ENCODE results near the gene RAB6B. TPM values are rescaled to one million over a fixed set of nuclear protein-coding genes. Genes with fewer than 3 reads are reported as not detected.

The RAB6B gene
- total RNA-seq, 4 donors from 2014 or later, result 6.2 to 11.9 (median 10.5) TPM

- peak overlapping the region; percentile 82 to 93 (median 83) for H3K4me3 ChIP-seq
- TF ChIP-seq EP300 (IDR thresholded peaks at IDR 0.05) (no peak), CTCF (IDR thresholded peaks at IDR 0.05) (no peak), POLR2AphosphoS5 (IDR thresholded peaks at IDR 0.05) (no peak), POLR2A (IDR thresholded peaks at IDR 0.05; ENCODE audit: low read depth) (no peak)
- peak overlapping the region; percentile 52 to 64 (median 58) for H3K27ac ChIP-seq (replicated peaks in 1 of 4)
- no peaks in the 10 kb centered on the region for H3K9me3 ChIP-seq
- H3K4me1 ChIP-seq, result peaks cover 17 to 30% (median 25%) of the 10 kb centered on the region in 4 donors
- WGBS, result 10% methylated on average over 27 of the region's 37 CpGs
- no peaks in the 10 kb centered on the region for H3K36me3 ChIP-seq
- H3K27me3 ChIP-seq, result peaks cover 0 to 15% (median 0%) of the 10 kb centered on the region in 4 donors
- DNase-seq (ENCODE audit: extremely low spot score), result peak; percentile 84
- intact Hi-C loops (cut with DNase I), result no loop called here
Observed at GRCh38 chr3:133896002-133896761, 500 bp upstream of the RAB6B start.

- DNase-seq (ENCODE audit: extremely low spot score), result peak; percentile 90
- H3K4me1 ChIP-seq, result peaks cover 17 to 30% (median 25%) of the 10 kb centered on the region in 4 donors
- WGBS, result 3% methylated on average over 24 of the region's 52 CpGs
- H3K27ac ChIP-seq (replicated peaks in 1 of 4), result peak overlapping the region in 3 of 4 donors; percentile 52 to 64 (median 62)
- no peaks in the 10 kb centered on the region for H3K9me3 ChIP-seq
- H3K27me3 ChIP-seq, result peaks cover 0 to 15% (median 0%) of the 10 kb centered on the region in 4 donors
- H3K36me3 ChIP-seq, result no peaks in the 10 kb centered on the region
- TF ChIP-seq POLR2AphosphoS5 (IDR thresholded peaks at IDR 0.05) (no peak), POLR2A (IDR thresholded peaks at IDR 0.05; ENCODE audit: low read depth) (no peak), EP300 (IDR thresholded peaks at IDR 0.05) (no peak), CTCF (IDR thresholded peaks at IDR 0.05) (no peak)
- intact Hi-C loops (cut with DNase I), result no loop called here
- peak overlapping the region; percentile 82 to 93 (median 83) for H3K4me3 ChIP-seq
Observed at GRCh38 chr3:133894353-133895207, 1.1 kb downstream of the RAB6B start.

- Histone ChIP-seq H3K9me3 (no peaks in the 10 kb centered on the region), H3K4me1 (peaks cover 17 to 30% (median 25%) of the 10 kb centered on the region in 4 donors), H3K36me3 (no peaks in the 10 kb centered on the region), H3K4me3 (peak overlapping the region in 3 of 4 donors; percentile 82 to 93 (median 83)), H3K27ac (replicated peaks in 1 of 4) (no peak overlapping the region), H3K27me3 (peaks cover 0 to 15% (median 0%) of the 10 kb centered on the region in 4 donors)
- intact Hi-C loops (cut with DNase I), result no loop called here
- peak; percentile 86 for DNase-seq (ENCODE audit: extremely low spot score)
- 100% methylated on average over 4 of the region's 6 CpGs for WGBS
- TF ChIP-seq POLR2AphosphoS5 (IDR thresholded peaks at IDR 0.05) (no peak), CTCF (IDR thresholded peaks at IDR 0.05) (no peak), EP300 (IDR thresholded peaks at IDR 0.05) (no peak), POLR2A (IDR thresholded peaks at IDR 0.05; ENCODE audit: low read depth) (no peak)
Observed at GRCh38 chr3:133893683-133894352, 1.9 kb downstream of the RAB6B start.

GRCh38 chr3:133892541-133893231 lies 3.0 kb downstream of the RAB6B start:
- no peak overlapping the region for H3K4me3 ChIP-seq
- no peaks in the 10 kb centered on the region for H3K36me3 ChIP-seq
- H3K4me1 ChIP-seq, result peaks cover 17 to 30% (median 25%) of the 10 kb centered on the region in 4 donors
- H3K27me3 ChIP-seq, result peaks cover 0 to 15% (median 0%) of the 10 kb centered on the region in 4 donors
- H3K27ac ChIP-seq (replicated peaks in 1 of 4), result no peak overlapping the region
- no peaks in the 10 kb centered on the region for H3K9me3 ChIP-seq
- no peak for TF ChIP-seq POLR2AphosphoS5 (IDR thresholded peaks at IDR 0.05)
- no peak for TF ChIP-seq CTCF (IDR thresholded peaks at IDR 0.05)
- TF ChIP-seq EP300 (IDR thresholded peaks at IDR 0.05), result no peak
- DNase-seq (ENCODE audit: extremely low spot score), result peak; percentile 75
- intact Hi-C loops (cut with DNase I), result no loop called here
- WGBS, result 76% methylated on average over 6 of the region's 6 CpGs
